PFSK-1 (cell line): Measurements from ENCODE around the gene RNF138.

Experiments used
- FOXP2 ChIP-seq: optimal IDR thresholded peaks from 2 replicates; pipeline ENCODE3; 2011; ENCODE audit warnings: borderline replicate concordance, control low read depth, inconsistent platforms; ENCODE audit not compliant: insufficient read depth; ENCODE audit errors: extremely low read length, extremely low read depth
- POLR2AphosphoS5 ChIP-seq: IDR thresholded peaks from 2 replicates; pipeline ENCODE4 v1.6.1; 2012; ENCODE audit warnings: low read depth, mild to moderate bottlenecking, control low read depth, low read length, moderate library complexity
- SIN3A ChIP-seq: IDR thresholded peaks from 2 replicates; pipeline ENCODE4 v1.6.1; 2012; ENCODE audit warnings: mild to moderate bottlenecking, low read length, moderate library complexity, borderline replicate concordance; ENCODE audit not compliant: insufficient read depth
- TAF1 ChIP-seq: IDR thresholded peaks from 2 replicates; pipeline ENCODE4 v1.6.1; 2012; ENCODE audit warnings: low read length, control low read depth, borderline replicate concordance; ENCODE audit not compliant: insufficient read depth
- TF ChIP-seq, protein P1 (sequence below), 2 experiments: IDR thresholded peaks; 2 replicates each; pipeline versions ENCODE4 v1.6.1 to v1.8.0; 2011 to 2012; ENCODE audit warnings: low read depth in 2 of 2, low read length in 2 of 2, control low read depth in 1 of 2, inconsistent platforms in 1 of 2, mild to moderate bottlenecking in 1 of 2, moderate library complexity in 1 of 2; ENCODE audit not compliant: insufficient read depth in 1 of 2

GRCh38 chr18:32093523-32093922, 1.8 kb downstream of the RNF138 start:
- TF ChIP-seq TAF1 (no peak), FOXP2 (no peak), SIN3A (no peak), POLR2AphosphoS5 (no peak)
- TF ChIP-seq, protein P1, sequence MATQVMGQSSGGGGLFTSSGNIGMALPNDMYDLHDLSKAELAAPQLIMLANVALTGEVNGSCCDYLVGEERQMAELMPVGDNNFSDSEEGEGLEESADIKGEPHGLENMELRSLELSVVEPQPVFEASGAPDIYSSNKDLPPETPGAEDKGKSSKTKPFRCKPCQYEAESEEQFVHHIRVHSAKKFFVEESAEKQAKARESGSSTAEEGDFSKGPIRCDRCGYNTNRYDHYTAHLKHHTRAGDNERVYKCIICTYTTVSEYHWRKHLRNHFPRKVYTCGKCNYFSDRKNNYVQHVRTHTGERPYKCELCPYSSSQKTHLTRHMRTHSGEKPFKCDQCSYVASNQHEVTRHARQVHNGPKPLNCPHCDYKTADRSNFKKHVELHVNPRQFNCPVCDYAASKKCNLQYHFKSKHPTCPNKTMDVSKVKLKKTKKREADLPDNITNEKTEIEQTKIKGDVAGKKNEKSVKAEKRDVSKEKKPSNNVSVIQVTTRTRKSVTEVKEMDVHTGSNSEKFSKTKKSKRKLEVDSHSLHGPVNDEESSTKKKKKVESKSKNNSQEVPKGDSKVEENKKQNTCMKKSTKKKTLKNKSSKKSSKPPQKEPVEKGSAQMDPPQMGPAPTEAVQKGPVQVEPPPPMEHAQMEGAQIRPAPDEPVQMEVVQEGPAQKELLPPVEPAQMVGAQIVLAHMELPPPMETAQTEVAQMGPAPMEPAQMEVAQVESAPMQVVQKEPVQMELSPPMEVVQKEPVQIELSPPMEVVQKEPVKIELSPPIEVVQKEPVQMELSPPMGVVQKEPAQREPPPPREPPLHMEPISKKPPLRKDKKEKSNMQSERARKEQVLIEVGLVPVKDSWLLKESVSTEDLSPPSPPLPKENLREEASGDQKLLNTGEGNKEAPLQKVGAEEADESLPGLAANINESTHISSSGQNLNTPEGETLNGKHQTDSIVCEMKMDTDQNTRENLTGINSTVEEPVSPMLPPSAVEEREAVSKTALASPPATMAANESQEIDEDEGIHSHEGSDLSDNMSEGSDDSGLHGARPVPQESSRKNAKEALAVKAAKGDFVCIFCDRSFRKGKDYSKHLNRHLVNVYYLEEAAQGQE (IDR thresholded peaks at IDR 0.05; ENCODE audit: insufficient read depth in 1 of 2, low read depth in 2 of 2, low read length in 2 of 2), result no peak
